GM23338 (cell line): Measurements from ENCODE around the gene DOK7.

Source experiments
- CREB1 ChIP-seq: fragments of 250-450 bp; sonication (Bioruptor Pico); IDR thresholded peaks from 2 replicates; pipeline ENCODE4 v1.5.0; 2020; ENCODE audit warnings: low read depth, mild to moderate bottlenecking, moderate library complexity
- CTCF ChIP-seq, 2 experiments: fragments of 200-600 bp in 1 of 2; sonication (generic) in 1 of 2; conservative IDR thresholded peaks; 2 replicates each; pipeline versions ENCODE4 v1.5.1 to v1.6.1; 2016 to 2017; ENCODE audit warnings: antibody characterized with exemption in 2 of 2, low read depth in 2 of 2, mild to moderate bottlenecking in 2 of 2, moderate library complexity in 1 of 2
- ETS1 ChIP-seq: IDR thresholded peaks from 2 replicates; pipeline ENCODE4 v1.6.1; 2016; ENCODE audit warnings: antibody characterized with exemption
- EZH2 ChIP-seq: fragments of 200-600 bp; sonication (generic); IDR thresholded peaks from one replicate; pipeline ENCODE4 v1.8.0; 2017; ENCODE audit warnings: antibody characterized with exemption, mild to moderate bottlenecking, low read depth; ENCODE audit not compliant: unreplicated experiment
- EZH2phosphoT487 ChIP-seq: fragments of 200-600 bp; sonication (generic); IDR thresholded peaks from one replicate; pipeline ENCODE4 v1.8.1; 2018; ENCODE audit warnings: antibody characterized with exemption; ENCODE audit not compliant: unreplicated experiment
- JUNB ChIP-seq: IDR thresholded peaks from one replicate; pipeline ENCODE4 v1.6.1; 2016; ENCODE audit warnings: antibody characterized with exemption; ENCODE audit not compliant: unreplicated experiment
- NANOG ChIP-seq: IDR thresholded peaks from 2 replicates; pipeline ENCODE4 v1.6.1; 2016; ENCODE audit warnings: antibody characterized with exemption, borderline replicate concordance
- POLR2AphosphoS5 ChIP-seq: IDR thresholded peaks from 2 replicates; pipeline ENCODE4 v1.6.1; 2016; ENCODE audit warnings: antibody characterized with exemption, low read depth
- REST ChIP-seq: IDR thresholded peaks from one replicate; pipeline ENCODE4 v1.6.1; 2018; ENCODE audit warnings: antibody characterized with exemption; ENCODE audit not compliant: unreplicated experiment
- STAT1 ChIP-seq: IDR thresholded peaks from one replicate; pipeline ENCODE4 v1.6.1; 2016; ENCODE audit warnings: antibody characterized with exemption; ENCODE audit not compliant: unreplicated experiment
- ZNF114 ChIP-seq: fragments of 250-450 bp; sonication (Bioruptor Pico); IDR thresholded peaks from 2 replicates; pipeline ENCODE4 v1.5.0; 2020; ENCODE audit warnings: mild to moderate bottlenecking, moderate library complexity
- ZNF331 ChIP-seq: fragments of 250-450 bp; sonication (Bioruptor Pico); IDR thresholded peaks from 2 replicates; pipeline ENCODE4 v1.5.0; 2020; ENCODE audit warnings: low read depth, mild to moderate bottlenecking, moderate library complexity
- ZNF462 ChIP-seq: fragments of 250-450 bp; sonication (Bioruptor Pico); IDR thresholded peaks from 2 replicates; pipeline ENCODE4 v1.5.0; 2020; ENCODE audit warnings: mild to moderate bottlenecking, moderate library complexity

GRCh38 chr4:3498407-3498806, 35.3 kb downstream of the DOK7 start:
- TF ChIP-seq CTCF (conservative IDR thresholded peaks at IDR 0.05; ENCODE audit: low read depth in 2 of 2) (no peak), EZH2phosphoT487 (no peak), EZH2 (no peak), ZNF462 (CRISPR knock-in tag) (no peak), POLR2AphosphoS5 (no peak), REST (no peak), STAT1 (no peak), JUNB (no peak), CREB1 (CRISPR knock-in tag) (no peak), ZNF114 (no peak), ZNF331 (CRISPR knock-in tag) (no peak), NANOG (no peak), ETS1 (no peak)
